Measurements from ENCODE around the gene CUTC. TPM values are rescaled to one million over a fixed set of nuclear protein-coding genes. Genes with fewer than 3 reads are reported as not detected.

The CUTC gene
- total RNA-seq, 5 donors from 2014 or later (not counting 1 experiment from before 2014, with no cell fraction given): 21.0 to 32.1 (median 29.3) TPM

DNA sequence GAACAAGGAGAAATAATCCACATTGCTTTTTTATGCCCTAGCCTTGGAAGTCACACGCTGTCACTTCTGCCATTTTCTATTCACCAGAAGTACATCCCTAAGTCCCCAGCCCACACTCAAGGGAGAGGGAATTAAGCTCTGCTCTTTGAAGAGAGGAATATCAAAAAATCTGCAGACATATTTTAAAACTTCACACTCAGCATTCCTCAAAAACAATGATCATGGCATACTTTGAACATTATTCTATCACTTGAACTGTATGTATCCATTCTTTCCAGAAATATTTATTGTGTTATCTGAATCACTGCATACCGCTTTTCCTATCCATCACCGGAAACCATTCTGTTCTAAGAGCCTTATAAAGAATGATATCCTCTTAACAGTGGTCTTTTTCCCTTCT, 59.8 kb downstream of the CUTC start:
- Mint-ChIP-seq H3K9me3 (no peaks in the 10 kb centered on the region), H3K4me1 (no peaks in the 10 kb centered on the region), H3K27me3 (no peaks in the 10 kb centered on the region), H3K4me3 (no peak overlapping the region), H3K36me3 (peaks cover 42% of the 10 kb centered on the region), H3K27ac (no peak overlapping the region)
- ChIA-PET CTCF (no interaction called here), POLR2A (no interaction called here)
- Histone ChIP-seq H3K36me3 (ENCODE audit: control insufficient read depth in 2 of 2, extremely low read depth in 1 of 2, insufficient read depth in 1 of 2, low read length in 1 of 2) (peaks cover 0 to 7% of the 10 kb centered on the region in 2 donors), H3K4me3 (ENCODE audit: control insufficient read depth in 1 of 2, extremely low read depth in 1 of 2, low read length in 1 of 2) (no peak overlapping the region), H3K4me1 (ENCODE audit: control insufficient read depth in 1 of 2, extremely low read depth in 1 of 2, insufficient read depth in 2 of 2, low read length in 2 of 2) (no peaks in the 10 kb centered on the region), H3K27me3 (replicated peaks in 1 of 2; ENCODE audit: control insufficient read depth in 2 of 2, extremely low read depth in 1 of 2, insufficient read depth in 2 of 2, low read length in 1 of 2) (no peaks in the 10 kb centered on the region), H3K27ac (ENCODE audit: low read length) (no peak overlapping the region), H3K9me3 (no peaks in the 10 kb centered on the region)
- no peak for DNase-seq
- ATAC-seq (replicated peaks in 1 of 4): no peak
- WGBS (ENCODE audit: insufficient coverage): no CpG with 5 or more reads among the region's 3 CpGs

DNA sequence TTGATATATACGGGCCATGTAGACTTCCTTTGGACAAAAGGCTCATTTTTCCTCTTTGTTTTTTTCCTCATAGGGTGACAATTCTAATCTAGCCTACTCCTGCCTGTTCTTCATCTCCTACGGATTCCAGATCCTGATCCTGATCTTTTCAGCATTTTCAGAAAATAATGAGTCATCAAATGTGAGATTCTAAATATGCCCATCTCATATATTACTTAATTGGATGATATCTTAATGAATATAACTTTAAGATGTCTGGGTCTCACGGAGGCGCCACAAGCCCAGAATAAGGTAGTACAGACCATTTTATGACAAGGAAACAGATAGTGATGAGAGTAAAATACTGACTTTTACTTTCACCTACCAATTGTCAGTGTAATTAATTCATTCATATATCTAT, 61.8 kb downstream of the CUTC start:
- no peak overlapping the region for H3K4me3 Mint-ChIP-seq
- H3K4me1 Mint-ChIP-seq: no peaks in the 10 kb centered on the region
- no CpG with 5 or more reads among the region's 4 CpGs for WGBS (ENCODE audit: insufficient coverage)
- H3K27me3 ChIP-seq (replicated peaks in 1 of 2; ENCODE audit: control insufficient read depth in 2 of 2, extremely low read depth in 1 of 2, insufficient read depth in 2 of 2, low read length in 1 of 2): no peaks in the 10 kb centered on the region
- H3K27me3 Mint-ChIP-seq: no peaks in the 10 kb centered on the region
- H3K27ac ChIP-seq (ENCODE audit: low read length): no peak overlapping the region
- H3K36me3 ChIP-seq (ENCODE audit: control insufficient read depth in 2 of 2, extremely low read depth in 1 of 2, insufficient read depth in 1 of 2, low read length in 1 of 2): peaks cover 0 to 7% of the 10 kb centered on the region in 2 donors
- DNase-seq (no peak), ATAC-seq (replicated peaks in 1 of 4) (no peak)
- ChIA-PET CTCF (no interaction called here), POLR2A (no interaction called here)
- H3K4me1 ChIP-seq (ENCODE audit: control insufficient read depth in 1 of 2, extremely low read depth in 1 of 2, insufficient read depth in 2 of 2, low read length in 2 of 2): no peaks in the 10 kb centered on the region
- H3K36me3 Mint-ChIP-seq: peaks cover 43% of the 10 kb centered on the region
- H3K4me3 ChIP-seq (ENCODE audit: control insufficient read depth in 1 of 2, extremely low read depth in 1 of 2, low read length in 1 of 2): no peak overlapping the region
- H3K27ac Mint-ChIP-seq: no peak overlapping the region
- H3K9me3 Mint-ChIP-seq: no peaks in the 10 kb centered on the region
- H3K9me3 ChIP-seq: no peaks in the 10 kb centered on the region

DNA sequence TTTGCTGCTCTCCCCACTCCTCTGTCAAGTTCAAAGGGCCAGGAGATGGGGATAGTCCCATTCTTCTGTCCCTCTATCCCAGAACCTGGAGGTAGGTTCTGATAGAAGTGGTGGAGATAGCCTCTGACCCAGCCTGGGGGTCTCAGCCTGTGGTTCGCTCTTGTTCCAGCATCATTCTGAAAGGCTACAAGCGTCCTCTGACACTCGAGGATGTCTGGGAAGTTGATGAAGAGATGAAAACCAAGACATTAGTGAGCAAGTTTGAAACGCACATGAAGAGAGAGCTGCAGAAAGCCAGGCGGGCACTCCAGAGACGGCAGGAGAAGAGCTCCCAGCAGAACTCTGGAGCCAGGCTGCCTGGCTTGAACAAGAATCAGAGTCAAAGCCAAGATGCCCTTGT, 64.9 kb downstream of the CUTC start:
- Histone ChIP-seq H3K9me3 (no peaks in the 10 kb centered on the region), H3K27ac (ENCODE audit: low read length) (no peak overlapping the region), H3K4me1 (ENCODE audit: control insufficient read depth in 1 of 2, extremely low read depth in 1 of 2, insufficient read depth in 2 of 2, low read length in 2 of 2) (no peaks in the 10 kb centered on the region), H3K4me3 (ENCODE audit: control insufficient read depth in 1 of 2, extremely low read depth in 1 of 2, low read length in 1 of 2) (no peak overlapping the region), H3K36me3 (ENCODE audit: control insufficient read depth in 2 of 2, extremely low read depth in 1 of 2, insufficient read depth in 1 of 2, low read length in 1 of 2) (peaks cover 0 to 7% of the 10 kb centered on the region in 2 donors), H3K27me3 (replicated peaks in 1 of 2; ENCODE audit: control insufficient read depth in 2 of 2, extremely low read depth in 1 of 2, insufficient read depth in 2 of 2, low read length in 1 of 2) (no peaks in the 10 kb centered on the region)
- DNase-seq: no peak
- CTCF ChIA-PET: no interaction called here
- ATAC-seq (replicated peaks in 1 of 4): no peak
- Mint-ChIP-seq H3K4me3 (no peak overlapping the region), H3K4me1 (no peaks in the 10 kb centered on the region), H3K9me3 (no peaks in the 10 kb centered on the region), H3K36me3 (peaks cover 38% of the 10 kb centered on the region), H3K27me3 (no peaks in the 10 kb centered on the region), H3K27ac (no peak overlapping the region)
- WGBS (ENCODE audit: insufficient coverage): 93% methylated on average over 5 of the region's 6 CpGs
- POLR2A ChIA-PET: no interaction called here

DNA sequence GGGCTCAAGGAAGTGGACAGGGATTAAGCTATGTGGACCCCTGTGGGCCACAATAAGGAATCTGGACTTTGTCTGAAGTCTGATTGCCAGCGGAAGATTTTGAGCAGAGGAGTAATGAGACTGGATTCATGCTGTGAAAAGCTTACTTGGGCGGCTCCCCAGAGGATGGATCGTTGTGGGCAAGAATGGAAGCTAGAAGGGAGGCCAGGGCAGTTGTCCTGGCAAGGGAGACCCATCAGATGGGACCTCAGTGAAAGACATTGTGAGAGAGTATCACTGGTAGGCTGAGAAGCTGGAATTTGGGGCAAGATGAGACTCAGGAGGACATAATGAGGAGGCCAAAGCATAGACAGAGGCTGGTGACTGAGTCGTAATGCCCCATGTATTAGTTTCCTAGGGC, 66.0 kb downstream of the CUTC start:
- H3K36me3 ChIP-seq (ENCODE audit: control insufficient read depth in 2 of 2, extremely low read depth in 1 of 2, insufficient read depth in 1 of 2, low read length in 1 of 2): peaks cover 0 to 7% of the 10 kb centered on the region in 2 donors
- Mint-ChIP-seq H3K27me3 (no peaks in the 10 kb centered on the region), H3K36me3 (peaks cover 35% of the 10 kb centered on the region), H3K9me3 (no peaks in the 10 kb centered on the region), H3K4me1 (no peaks in the 10 kb centered on the region), H3K27ac (no peak overlapping the region), H3K4me3 (no peak overlapping the region)
- ATAC-seq (replicated peaks in 1 of 4): no peak
- ChIA-PET CTCF (no interaction called here), POLR2A (no interaction called here)
- no peak overlapping the region for H3K27ac ChIP-seq (ENCODE audit: low read length)
- DNase-seq: no peak
- no peak overlapping the region for H3K4me3 ChIP-seq (ENCODE audit: control insufficient read depth in 1 of 2, extremely low read depth in 1 of 2, low read length in 1 of 2)
- no peaks in the 10 kb centered on the region for H3K9me3 ChIP-seq
- H3K27me3 ChIP-seq (replicated peaks in 1 of 2; ENCODE audit: control insufficient read depth in 2 of 2, extremely low read depth in 1 of 2, insufficient read depth in 2 of 2, low read length in 1 of 2): no peaks in the 10 kb centered on the region
- no peaks in the 10 kb centered on the region for H3K4me1 ChIP-seq (ENCODE audit: control insufficient read depth in 1 of 2, extremely low read depth in 1 of 2, insufficient read depth in 2 of 2, low read length in 2 of 2)
- WGBS (ENCODE audit: insufficient coverage): 94% methylated on average over 4 of the region's 4 CpGs

DNA sequence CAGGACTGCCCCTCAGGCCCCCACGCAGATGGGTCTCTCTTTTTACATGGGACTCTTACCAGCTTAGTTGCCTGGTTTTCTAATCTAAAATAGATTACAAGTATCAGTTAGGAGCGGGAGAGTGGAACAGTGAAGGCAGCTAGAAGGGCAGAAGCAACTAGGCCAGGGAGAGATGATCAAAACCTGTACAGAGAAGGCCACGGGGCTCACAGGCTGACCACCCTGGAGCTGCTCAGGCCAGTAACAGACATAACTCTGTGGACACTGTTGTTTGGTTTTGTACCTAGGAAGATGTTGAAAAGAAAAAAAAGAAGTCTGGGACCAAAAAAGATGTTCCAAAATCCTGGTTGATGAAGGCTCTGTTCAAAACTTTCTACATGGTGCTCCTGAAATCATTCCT, 66.9 kb downstream of the CUTC start:
- Mint-ChIP-seq H3K4me1 (no peaks in the 10 kb centered on the region), H3K4me3 (no peak overlapping the region), H3K27me3 (no peaks in the 10 kb centered on the region), H3K27ac (no peak overlapping the region), H3K9me3 (no peaks in the 10 kb centered on the region), H3K36me3 (peaks cover 33% of the 10 kb centered on the region)
- Histone ChIP-seq H3K9me3 (no peaks in the 10 kb centered on the region), H3K4me3 (ENCODE audit: control insufficient read depth in 1 of 2, extremely low read depth in 1 of 2, low read length in 1 of 2) (no peak overlapping the region), H3K27me3 (replicated peaks in 1 of 2; ENCODE audit: control insufficient read depth in 2 of 2, extremely low read depth in 1 of 2, insufficient read depth in 2 of 2, low read length in 1 of 2) (no peaks in the 10 kb centered on the region), H3K36me3 (ENCODE audit: control insufficient read depth in 2 of 2, extremely low read depth in 1 of 2, insufficient read depth in 1 of 2, low read length in 1 of 2) (no peaks in the 10 kb centered on the region), H3K27ac (ENCODE audit: low read length) (no peak overlapping the region), H3K4me1 (ENCODE audit: control insufficient read depth in 1 of 2, extremely low read depth in 1 of 2, insufficient read depth in 2 of 2, low read length in 2 of 2) (no peaks in the 10 kb centered on the region)
- no peak for DNase-seq
- ChIA-PET CTCF (interaction anchor here in 1 of 2 donors (0.6 kb wide), 1 partner anchor 363 kb away, joined by 3 read pairs; no protein-coding TSS in a partner anchor), POLR2A (interaction anchor here in 1 of 2 donors (0.5 kb wide), 1 partner anchor 17 kb away, joined by 3 read pairs; no protein-coding TSS in a partner anchor)
- ATAC-seq (replicated peaks in 1 of 4): no peak
- WGBS (ENCODE audit: insufficient coverage): 88% methylated on average over 2 of the region's 3 CpGs

DNA sequence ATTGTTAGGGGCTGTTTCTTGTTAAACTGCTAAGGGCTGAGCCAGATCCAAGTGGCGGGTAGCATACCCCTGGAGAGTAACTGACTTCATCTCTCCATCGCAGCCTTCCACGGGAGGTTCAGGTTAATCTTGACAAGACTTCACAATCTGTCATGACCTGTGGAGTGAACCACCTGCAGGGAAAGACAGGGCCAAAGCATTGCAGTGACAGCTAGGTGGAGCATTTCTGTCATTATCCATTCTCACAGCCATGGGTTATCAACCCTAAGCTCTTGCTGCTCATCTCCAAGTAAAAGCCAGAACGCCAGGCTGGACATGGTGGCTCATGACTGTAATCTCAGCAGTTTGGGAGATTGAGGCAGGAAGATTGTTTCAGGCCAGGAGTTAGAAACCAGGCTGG, 67.6 kb downstream of the CUTC start:
- Mint-ChIP-seq H3K4me3 (no peak overlapping the region), H3K4me1 (no peaks in the 10 kb centered on the region), H3K9me3 (no peaks in the 10 kb centered on the region), H3K36me3 (peaks cover 39% of the 10 kb centered on the region), H3K27me3 (no peaks in the 10 kb centered on the region), H3K27ac (no peak overlapping the region)
- no peaks in the 10 kb centered on the region for H3K36me3 ChIP-seq (ENCODE audit: control insufficient read depth in 2 of 2, extremely low read depth in 1 of 2, insufficient read depth in 1 of 2, low read length in 1 of 2)
- no peaks in the 10 kb centered on the region for H3K9me3 ChIP-seq
- H3K4me1 ChIP-seq (ENCODE audit: control insufficient read depth in 1 of 2, extremely low read depth in 1 of 2, insufficient read depth in 2 of 2, low read length in 2 of 2): no peaks in the 10 kb centered on the region
- H3K27me3 ChIP-seq (replicated peaks in 1 of 2; ENCODE audit: control insufficient read depth in 2 of 2, extremely low read depth in 1 of 2, insufficient read depth in 2 of 2, low read length in 1 of 2): no peaks in the 10 kb centered on the region
- CTCF ChIA-PET: no interaction called here
- DNase-seq (no peak), ATAC-seq (replicated peaks in 1 of 4) (no peak)
- POLR2A ChIA-PET: no interaction called here
- 94% methylated on average over 3 of the region's 4 CpGs for WGBS (ENCODE audit: insufficient coverage)
- H3K4me3 ChIP-seq (ENCODE audit: control insufficient read depth in 1 of 2, extremely low read depth in 1 of 2, low read length in 1 of 2): no peak overlapping the region
- no peak overlapping the region for H3K27ac ChIP-seq (ENCODE audit: low read length)

DNA sequence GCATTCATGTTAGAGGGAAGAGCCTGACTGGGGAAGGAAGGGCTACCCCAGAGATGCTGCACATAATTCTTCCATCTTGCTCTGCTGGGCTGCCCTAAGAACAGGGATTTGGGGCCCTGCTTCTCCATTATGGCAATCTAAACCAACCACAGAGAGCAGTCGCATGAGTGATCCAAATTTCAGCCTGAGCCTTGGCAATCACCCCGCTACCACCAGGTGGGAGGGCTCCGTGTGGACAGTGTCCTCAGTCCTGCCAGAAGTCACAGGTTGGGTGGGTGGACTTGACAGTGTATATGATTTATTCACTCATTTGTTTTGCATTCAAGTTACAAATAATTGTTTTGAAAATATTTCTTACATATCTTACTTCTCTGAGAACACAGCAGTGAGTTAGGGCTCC, 72.4 kb downstream of the CUTC start:
- Mint-ChIP-seq H3K4me3 (no peak overlapping the region), H3K27me3 (no peaks in the 10 kb centered on the region), H3K36me3 (peaks cover 40% of the 10 kb centered on the region), H3K9me3 (no peaks in the 10 kb centered on the region), H3K27ac (no peak overlapping the region), H3K4me1 (no peaks in the 10 kb centered on the region)
- Histone ChIP-seq H3K27me3 (replicated peaks in 1 of 2; ENCODE audit: control insufficient read depth in 2 of 2, extremely low read depth in 1 of 2, insufficient read depth in 2 of 2, low read length in 1 of 2) (no peaks in the 10 kb centered on the region), H3K4me1 (ENCODE audit: control insufficient read depth in 1 of 2, extremely low read depth in 1 of 2, insufficient read depth in 2 of 2, low read length in 2 of 2) (no peaks in the 10 kb centered on the region), H3K27ac (ENCODE audit: low read length) (no peak overlapping the region), H3K9me3 (no peaks in the 10 kb centered on the region), H3K4me3 (ENCODE audit: control insufficient read depth in 1 of 2, extremely low read depth in 1 of 2, low read length in 1 of 2) (no peak overlapping the region), H3K36me3 (ENCODE audit: control insufficient read depth in 2 of 2, extremely low read depth in 1 of 2, insufficient read depth in 1 of 2, low read length in 1 of 2) (no peaks in the 10 kb centered on the region)
- no peak for DNase-seq
- CTCF ChIA-PET: no interaction called here
- no CpG with 5 or more reads among the region's 3 CpGs for WGBS (ENCODE audit: insufficient coverage)
- ATAC-seq (replicated peaks in 1 of 4): no peak
- POLR2A ChIA-PET: no interaction called here

Data from T-cell (primary cell).